HG03575 (cell line): Measurements from ENCODE around the gene GPR150.
A peak's percentile ranks its signal among the peaks of the same experiment; 100 is the strongest.
"Not testable (repeated sequence)": the region's sequence is repeated elsewhere in the genome, so short reads cannot be mapped to it uniquely, and the experiment has no call there.

Experiments
- ATAC-seq: cut with Tn5 transposase; IDR thresholded peaks from one replicate; pipeline ENCODE4 v1.9.1; 2021; ENCODE audit not compliant: unreplicated experiment, insufficient number of reproducible peaks, low FRiP score; ENCODE audit errors: extremely low read depth

Gene GPR150

DNA sequence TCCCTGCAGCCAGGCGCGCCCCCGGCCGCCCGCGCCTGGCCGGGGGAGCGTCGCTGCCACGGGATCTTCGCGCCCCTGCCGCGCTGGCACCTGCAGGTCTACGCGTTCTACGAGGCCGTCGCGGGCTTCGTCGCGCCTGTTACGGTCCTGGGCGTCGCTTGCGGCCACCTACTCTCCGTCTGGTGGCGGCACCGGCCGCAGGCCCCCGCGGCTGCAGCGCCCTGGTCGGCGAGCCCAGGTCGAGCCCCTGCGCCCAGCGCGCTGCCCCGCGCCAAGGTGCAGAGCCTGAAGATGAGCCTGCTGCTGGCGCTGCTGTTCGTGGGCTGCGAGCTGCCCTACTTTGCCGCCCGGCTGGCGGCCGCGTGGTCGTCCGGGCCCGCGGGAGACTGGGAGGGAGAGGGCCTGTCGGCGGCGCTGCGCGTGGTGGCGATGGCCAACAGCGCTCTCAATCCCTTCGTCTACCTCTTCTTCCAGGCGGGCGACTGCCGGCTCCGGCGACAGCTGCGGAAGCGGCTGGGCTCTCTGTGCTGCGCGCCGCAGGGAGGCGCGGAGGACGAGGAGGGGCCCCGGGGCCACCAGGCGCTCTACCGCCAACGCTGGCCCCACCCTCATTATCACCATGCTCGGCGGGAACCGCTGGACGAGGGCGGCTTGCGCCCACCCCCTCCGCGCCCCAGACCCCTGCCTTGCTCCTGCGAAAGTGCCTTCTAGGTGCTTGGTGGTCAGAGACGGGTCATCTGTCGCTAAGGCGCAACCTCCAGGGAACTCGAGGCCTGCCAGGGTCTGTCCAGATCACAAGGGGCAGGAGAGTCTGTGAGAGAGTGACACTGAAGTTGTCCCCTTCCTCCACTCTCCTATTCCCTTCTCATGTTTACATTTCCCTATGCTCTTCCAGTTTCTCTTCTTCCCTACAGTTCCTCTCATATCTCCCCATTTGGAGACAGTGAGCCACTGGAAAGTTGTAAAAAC is 1.3 kb downstream of the GPR150 start:
- no peak for ATAC-seq

DNA sequence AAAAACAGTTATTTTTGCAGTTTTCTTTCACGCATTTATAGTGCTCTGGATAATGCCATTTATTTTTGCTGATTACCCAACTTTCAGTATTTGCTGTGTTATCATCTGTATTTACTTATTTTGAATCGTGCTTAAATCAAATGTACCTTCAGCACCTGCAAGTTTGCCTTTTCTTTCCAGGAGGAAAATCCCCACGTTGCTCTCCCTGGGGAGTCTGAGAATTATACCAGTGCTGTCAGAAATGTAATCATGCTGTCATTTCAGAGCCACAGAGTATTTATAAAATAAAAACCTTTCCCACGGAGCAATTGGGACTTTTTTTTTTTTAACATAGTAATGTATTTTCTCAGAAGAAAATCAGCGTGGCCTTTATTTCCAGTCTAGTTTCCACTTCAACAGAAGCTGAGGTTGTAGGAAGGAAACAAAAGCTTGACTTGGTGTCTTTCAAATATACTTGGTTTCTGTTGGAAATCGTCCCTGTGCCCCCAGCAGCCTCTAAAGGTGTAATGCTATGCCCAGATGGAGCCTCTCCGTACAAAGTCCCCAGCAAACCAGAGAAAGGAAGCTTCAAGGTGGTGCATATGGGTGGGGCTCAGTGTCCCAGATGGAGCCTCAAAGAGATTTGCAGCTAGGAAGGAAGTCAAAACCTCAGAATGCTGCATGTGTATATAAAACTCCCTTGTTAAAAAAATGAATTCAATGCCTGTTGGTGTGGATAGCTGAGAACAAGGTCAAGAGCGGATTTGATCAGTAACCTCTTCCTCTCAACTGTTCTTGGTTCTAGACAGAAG is 2.1 kb downstream of the GPR150 start:
- no peak for ATAC-seq

DNA sequence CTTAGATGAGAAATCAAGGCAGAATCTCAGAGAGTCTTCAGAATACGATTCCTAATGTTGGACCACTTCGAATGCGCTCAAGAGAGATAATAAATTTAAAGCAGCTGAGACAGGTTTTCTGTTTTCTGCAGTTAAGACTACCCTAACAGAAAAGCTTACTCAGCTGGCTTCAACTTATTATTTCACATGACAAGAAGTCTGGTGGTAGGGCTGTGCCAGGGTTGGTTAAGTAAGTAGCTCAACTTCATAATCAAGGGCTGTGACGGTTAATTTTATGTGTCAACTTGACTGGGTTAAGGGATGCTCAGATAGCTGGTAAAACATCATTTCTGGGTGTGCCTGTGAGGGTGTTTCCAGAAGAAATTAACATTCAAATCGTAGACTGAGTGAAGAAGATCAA is 3.8 kb downstream of the GPR150 start:
- no peak for ATAC-seq

DNA sequence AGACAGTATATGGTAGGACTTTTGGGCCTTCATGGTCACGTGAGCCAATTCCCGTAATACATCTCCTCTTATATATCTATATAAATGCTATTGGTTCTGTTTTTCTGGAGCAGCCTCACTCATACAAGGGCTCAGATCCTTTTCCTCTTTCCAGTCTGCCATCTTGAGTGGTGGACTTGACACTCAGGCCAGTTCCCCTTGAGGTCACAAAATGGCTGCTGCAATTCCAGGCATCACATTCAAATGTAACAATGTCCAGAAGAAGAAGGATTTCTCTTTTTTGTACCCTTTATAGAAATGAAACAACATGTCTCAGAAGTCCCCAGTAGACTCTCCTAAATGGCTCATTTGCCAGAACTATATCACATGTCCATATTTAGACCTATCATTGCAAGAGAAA is 4.5 kb downstream of the GPR150 start:
- ATAC-seq: no peak

DNA sequence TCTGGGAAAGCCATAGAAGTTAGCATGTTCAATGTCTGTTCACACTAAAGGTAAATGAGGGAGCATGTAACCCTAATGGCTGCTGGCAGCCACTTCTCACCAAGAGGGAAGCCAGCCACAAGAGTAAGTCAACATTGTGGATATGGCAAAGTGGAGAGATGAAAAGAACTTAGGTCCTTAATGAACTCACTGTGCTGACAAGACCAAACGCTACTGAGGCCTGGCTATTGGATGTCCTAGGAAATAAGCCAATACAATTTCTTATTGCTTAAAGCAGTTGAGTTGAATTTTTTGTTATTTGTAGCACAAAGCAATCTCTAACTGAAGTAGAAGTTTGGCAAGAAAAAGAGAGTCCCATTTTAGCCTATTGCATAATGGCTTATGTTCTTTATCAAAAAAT is 6.8 kb downstream of the GPR150 start:
- no peak for ATAC-seq

DNA sequence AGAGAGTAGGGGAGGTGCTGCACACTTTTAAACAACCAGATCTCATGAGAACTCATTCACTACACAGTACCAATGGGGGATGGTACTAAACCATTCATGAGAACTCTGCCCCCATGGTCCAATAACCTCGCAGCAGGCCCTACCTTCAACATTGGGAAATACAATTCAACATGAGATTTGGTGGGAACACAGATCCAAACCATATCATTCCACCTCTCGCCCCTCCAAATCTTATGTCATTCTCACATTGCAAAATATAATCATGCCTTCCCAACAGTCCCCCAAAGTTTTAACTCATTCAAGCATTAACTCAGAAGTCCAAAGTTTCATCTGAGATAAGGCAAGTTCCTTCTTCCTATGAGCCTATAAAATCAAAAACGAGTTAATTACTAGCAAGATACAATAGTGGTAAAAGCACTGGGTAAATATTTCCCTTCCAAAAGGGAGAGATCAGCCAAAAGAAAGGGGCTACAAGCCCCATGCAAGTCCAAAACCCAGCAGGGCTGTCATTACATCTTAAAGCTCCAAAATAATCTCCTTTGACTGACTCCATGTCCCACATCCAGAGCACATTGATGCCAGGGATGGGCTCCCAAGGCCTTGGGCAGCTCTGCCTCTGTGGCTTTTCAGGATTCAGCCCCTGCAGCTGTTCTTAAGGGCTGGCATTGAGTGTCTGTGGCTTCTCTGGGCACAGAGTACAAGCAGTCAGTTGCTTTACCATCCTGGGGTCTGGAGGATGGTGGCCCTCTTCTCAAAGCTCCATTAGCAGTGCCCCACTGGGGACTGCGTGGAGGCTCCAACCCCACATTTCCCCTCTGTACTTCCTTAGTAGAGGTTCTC is 8.3 kb downstream of the GPR150 start:
- ATAC-seq: no peak

DNA sequence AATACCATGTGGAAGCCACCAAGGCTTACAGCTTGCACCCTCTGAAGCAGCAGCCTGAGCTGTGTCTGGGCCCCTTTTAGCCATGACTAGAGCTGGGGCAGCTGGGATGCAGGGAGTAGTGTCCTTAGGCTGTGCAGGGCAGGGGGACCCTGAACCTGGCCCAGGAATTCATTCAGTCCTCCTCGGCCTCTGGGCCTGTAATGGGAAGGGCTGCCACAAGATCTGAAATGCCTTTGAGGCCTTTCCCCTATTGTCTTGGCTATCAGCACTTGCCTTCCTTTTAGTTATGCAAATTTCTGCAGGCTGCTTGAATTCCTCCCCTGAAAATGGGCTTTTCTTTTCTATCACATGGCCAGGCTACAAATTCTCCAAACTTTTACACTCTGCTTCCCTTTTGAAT is 9.0 kb downstream of the GPR150 start:
- no peak for ATAC-seq

DNA sequence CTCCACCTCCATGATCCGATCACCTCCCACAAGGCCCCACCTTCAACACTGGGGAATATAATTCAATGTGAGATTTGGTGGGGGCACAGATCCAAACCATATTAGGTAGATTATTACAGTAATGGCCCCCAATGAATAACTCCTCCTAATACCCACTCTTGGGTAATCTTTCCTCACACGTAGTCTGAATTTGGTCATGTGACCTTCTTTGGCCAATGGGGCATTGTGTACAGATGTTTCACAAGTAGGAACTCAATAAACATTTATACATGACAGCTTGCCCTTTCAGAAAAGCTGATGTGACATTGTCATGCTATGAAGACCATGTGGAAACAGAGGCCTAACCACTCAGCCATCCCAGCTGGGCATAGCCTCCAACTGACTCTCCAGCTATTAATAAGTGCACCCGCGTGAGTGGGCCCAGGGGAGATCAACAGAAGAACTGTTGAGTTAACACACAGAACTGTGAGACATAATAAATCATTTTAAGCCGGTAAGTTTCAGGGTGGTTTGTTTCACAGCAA is 10.6 kb downstream of the GPR150 start:
- ATAC-seq: no peak

DNA sequence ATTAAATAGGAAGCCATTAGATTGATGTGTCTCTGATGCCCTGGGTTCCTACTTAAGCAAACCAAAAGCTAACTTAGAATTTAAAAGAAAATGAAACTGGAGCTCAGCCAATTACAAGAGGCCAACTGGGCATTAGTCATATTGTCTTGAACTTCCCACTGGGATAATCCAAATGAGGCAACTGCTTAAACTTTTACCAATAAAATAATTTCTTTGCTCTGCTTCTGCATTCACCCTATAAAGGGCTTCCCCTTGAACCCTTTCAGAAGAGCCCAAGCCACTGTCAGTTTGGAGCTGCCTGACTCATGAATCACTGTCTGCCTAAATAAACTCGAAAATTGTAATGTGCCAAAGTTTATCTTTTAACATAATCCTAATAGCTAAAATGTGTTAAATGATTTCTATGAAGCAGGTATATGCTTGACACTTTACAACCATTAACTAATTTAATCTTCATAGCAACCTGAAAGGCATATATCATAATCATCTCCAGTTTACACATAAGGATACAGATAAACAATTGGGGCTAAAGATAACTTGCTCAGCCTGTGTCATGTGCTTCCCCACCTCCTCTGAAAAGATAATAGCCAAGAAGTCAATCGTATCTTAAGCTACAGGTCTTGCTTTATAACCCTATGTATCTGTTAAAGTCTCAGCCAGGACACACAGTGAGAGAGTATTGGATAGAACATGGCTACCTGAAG is 11.5 kb downstream of the GPR150 start:
- no peak for ATAC-seq

DNA sequence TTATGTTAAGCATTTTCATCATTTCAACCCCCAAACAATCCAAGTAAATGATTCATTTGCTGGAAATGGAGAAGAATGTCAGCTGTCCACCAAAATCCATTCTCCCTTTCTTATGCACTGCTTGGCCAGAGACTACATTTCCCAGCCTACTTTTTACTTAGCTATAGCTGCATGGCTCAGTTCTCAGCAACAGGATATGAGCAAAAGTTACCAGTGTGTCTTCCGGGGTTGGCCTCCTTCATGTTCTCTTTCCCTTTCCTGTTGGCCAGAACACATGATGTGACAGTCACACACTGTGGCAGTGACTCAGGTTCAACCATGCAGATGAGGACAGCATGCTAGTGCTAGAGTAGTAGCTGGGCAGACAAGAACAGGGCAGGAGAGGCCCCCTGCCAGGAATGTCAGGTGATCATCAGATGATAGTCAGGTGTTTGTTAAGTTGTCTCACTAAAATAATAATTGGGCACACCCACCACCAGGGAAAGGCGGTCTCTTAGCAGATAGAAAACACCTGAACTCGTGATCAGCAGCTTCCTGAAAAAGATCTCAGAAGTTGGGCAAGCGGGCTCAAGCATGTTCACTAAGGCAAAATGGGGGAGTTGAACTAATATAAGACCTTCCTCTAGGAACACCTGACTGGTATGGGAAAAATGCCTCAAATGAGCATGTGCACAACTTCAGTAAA is 12.2 kb downstream of the GPR150 start:
- peak; percentile 63 for ATAC-seq

DNA sequence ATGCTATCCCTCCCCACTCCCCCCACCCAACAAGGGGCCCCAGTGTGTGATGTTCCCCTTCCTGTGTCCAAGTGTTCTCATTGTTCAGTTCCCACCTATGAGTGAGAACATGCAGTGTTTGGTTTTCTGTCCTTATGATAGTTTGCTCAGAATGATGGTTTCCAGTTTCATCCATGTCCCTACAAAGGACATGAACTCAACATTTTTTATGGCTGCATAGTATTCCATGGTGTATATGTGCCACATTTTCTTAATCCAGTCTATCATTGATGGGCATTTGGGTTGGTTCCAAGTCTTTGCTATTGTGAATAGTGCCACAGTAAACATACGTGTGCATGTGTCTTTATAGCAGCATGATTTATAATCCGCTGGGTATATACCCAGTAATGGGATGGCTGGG is 13.1 kb downstream of the GPR150 start:
- ATAC-seq: not testable (repeated sequence)

DNA sequence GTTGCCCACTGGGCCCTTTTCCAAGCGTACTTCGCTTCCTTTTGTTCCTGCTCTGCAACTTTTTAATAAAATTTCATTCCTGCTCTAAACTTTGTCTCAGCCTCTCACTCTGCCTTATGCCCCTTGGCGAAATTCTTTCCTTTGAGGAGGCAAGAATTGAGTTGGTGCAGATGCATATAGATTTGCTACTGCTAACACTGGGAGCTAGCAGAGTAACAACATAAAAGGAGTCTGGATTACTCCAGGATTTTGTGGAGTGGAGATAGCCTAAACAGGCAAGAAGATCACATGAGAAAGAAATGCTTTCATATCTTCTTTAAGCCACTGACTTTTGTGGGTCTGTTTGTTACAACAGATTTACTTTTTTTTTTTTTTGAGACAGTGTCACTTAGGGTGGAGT is 13.8 kb downstream of the GPR150 start:
- ATAC-seq: no peak

DNA sequence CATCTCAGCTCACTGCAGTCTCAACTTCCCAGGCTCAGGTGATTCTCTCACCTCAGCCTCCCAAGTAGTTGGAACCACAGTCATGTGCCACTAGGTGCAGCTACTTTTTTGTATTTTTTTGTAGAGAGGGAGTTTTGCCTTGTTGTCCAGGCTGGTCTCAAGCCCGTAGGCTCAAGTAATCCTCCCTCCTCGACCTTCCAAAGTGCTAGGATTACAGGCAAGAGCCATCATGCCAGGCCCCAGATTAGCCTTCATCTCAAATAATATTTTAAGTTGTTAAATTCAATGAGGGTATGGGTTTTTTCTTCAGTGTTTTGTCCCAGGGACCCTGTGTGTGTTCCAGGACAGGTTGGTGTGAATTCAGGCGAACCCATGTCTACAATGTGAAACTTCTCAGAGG is 14.2 kb downstream of the GPR150 start:
- no peak for ATAC-seq

DNA sequence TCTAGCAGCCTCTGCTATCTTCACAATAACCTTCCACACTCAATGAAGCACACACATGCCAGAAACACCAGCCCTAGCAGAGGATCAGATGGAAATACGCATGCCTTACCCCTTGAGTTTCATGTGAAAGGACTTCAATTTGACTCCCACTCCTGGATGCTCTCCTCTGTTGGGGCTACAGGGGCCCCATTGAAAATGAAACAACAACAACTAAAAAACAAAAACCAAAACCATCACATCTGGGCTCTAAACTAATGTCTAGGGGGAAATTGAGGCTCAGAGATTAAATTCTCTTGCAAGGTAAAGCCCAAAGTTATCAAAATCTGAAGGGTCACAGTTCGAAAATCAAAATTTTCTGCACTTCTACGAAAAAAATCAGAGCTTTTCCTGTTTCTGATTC is 18.7 kb downstream of the GPR150 start:
- no peak for ATAC-seq

DNA sequence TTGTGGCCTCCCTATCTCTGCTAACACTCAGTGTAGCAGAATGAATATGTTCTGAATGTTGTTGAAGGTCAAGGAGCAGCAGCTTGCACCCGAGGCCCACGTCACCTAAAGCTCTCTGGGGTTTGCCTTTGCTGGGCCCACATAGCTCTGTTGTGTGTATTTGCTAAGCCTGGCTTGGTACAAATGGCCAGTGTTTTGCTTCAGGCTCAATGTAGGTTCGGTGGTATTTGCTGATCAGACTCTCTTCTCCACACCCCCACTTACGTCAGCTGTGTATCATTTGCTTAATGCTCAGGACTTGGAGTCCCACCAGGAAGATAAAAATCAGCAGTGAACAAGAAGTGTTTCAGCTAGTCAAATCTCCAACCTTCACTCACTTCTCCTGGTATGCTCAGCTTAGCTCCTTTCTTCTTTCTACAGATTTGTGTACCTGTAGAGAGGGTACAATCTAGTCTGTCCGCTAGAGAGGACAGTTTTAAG is 21.9 kb downstream of the GPR150 start:
- no peak for ATAC-seq

DNA sequence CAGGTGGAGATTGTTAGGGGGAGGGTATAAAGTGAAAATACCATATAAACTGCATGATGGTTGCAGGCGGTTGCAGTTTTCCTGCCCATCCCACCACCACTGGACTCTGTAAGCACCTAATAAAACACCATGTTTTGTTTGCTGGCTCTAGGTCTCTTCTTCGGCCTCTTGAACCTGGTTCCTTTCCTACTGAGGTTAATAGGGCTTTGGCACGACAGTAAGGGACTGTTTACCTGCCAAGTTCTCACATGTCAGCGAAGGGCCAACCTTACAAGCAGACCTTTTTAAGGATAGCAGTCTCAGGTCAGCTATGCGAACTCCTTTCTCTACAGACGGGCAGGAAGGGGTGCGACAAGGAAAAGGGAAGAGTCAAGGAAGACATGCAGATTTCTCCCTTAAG is 23.3 kb downstream of the GPR150 start:
- ATAC-seq: no peak

DNA sequence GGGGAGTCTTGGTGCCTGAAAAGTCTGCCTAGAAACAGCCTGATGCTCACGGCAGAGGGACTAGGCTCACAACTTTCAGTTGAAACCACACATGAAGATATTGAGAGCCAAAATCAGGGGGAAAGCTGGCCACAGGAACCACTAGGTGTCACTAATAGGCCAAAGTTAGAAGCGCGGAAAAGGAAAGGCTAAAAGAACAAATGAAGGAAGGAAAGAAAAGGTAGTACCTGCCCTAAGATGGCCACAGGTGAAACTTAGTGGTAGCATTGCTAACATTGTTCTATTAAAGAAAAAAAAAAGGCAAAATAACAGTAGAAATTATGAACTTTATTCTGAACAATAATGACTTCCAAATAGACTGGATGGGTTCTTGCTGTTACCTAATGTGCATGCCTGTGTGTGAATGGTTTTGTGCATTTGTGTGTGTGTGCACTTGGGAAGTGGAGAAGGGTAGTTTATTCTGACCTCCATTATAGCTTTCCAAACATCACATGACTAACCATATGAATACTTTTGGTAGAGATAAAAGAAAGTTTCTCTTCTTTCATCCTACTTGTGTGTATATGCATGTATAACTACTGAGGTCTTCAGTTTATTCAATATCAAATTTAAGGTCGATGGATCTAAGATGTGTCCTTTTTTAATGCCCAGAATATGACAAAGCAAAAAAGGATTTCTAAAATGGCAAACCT is 24.6 kb downstream of the GPR150 start:
- ATAC-seq: peak; percentile 35
